ENCODE data around the gene PDE2A. TPM values are rescaled to one million over a fixed set of nuclear protein-coding genes. Genes with fewer than 3 reads are reported as not detected.

The PDE2A gene
- total RNA-seq, 4 donors from 2014 or later = 13.4 to 26.6 (median 21.9) TPM

GRCh38 chr11:72653649-72654048 lies 20.6 kb downstream of the PDE2A start:
- no peak overlapping the region for H3K27ac ChIP-seq
- H3K4me3 ChIP-seq = no peak overlapping the region
- no peaks in the 10 kb centered on the region for H3K9me3 ChIP-seq
- DNase-seq (no peak), ATAC-seq (no peak)
- no peaks in the 10 kb centered on the region for H3K4me1 ChIP-seq
- TF ChIP-seq CTCF (IDR thresholded peaks at IDR 0.05 in 4 of 5, conservative IDR thresholded peaks at IDR 0.05 in 1 of 5) (no peak), POLR2A (IDR thresholded peaks at IDR 0.05) (no peak)
- intact Hi-C loops (cut with DNase I; ENCODE audit: low total_unique reads) (no loop called here), in situ Hi-C loops (cut with MboI; ENCODE audit: low sequenced_read_pairs in 4 of 4) (loop anchor here in 1 of 4 donors (10.0 kb wide), 1 partner anchor 179 kb away; no protein-coding TSS in a partner anchor)
- no peaks in the 10 kb centered on the region for H3K36me3 ChIP-seq
- no peaks in the 10 kb centered on the region for H3K27me3 ChIP-seq

GRCh38 chr11:72652873-72653630 lies 21.2 kb downstream of the PDE2A start:
- Histone ChIP-seq H3K27ac (no peak overlapping the region), H3K27me3 (no peaks in the 10 kb centered on the region), H3K4me1 (no peaks in the 10 kb centered on the region), H3K36me3 (no peaks in the 10 kb centered on the region), H3K9me3 (no peaks in the 10 kb centered on the region), H3K4me3 (no peak overlapping the region)
- DNase-seq (no peak), ATAC-seq (no peak)
- intact Hi-C loops (cut with DNase I; ENCODE audit: low total_unique reads) = no loop called here
- TF ChIP-seq CTCF (IDR thresholded peaks at IDR 0.05 in 4 of 5, conservative IDR thresholded peaks at IDR 0.05 in 1 of 5) = no peak
- TF ChIP-seq POLR2A (IDR thresholded peaks at IDR 0.05) = no peak
- in situ Hi-C loops (cut with MboI; ENCODE audit: low sequenced_read_pairs in 4 of 4) = loop anchor here in 1 of 4 donors (10.0 kb wide), 1 partner anchor 178 kb away; no protein-coding TSS in a partner anchor

- H3K4me3 ChIP-seq = no peak overlapping the region
- H3K27me3 ChIP-seq = no peaks in the 10 kb centered on the region
- intact Hi-C loops (cut with DNase I; ENCODE audit: low total_unique reads) (no loop called here), in situ Hi-C loops (cut with MboI; ENCODE audit: low sequenced_read_pairs in 4 of 4) (loop anchor here in 1 of 4 donors (10.0 kb wide), 1 partner anchor 177 kb away; no protein-coding TSS in a partner anchor)
- ATAC-seq (no peak), DNase-seq (no peak)
- no peaks in the 10 kb centered on the region for H3K4me1 ChIP-seq
- no peak for TF ChIP-seq CTCF (IDR thresholded peaks at IDR 0.05 in 4 of 5, conservative IDR thresholded peaks at IDR 0.05 in 1 of 5)
- TF ChIP-seq POLR2A (IDR thresholded peaks at IDR 0.05) = no peak
- H3K27ac ChIP-seq = no peak overlapping the region
- H3K36me3 ChIP-seq = no peaks in the 10 kb centered on the region
- no peaks in the 10 kb centered on the region for H3K9me3 ChIP-seq
Observed at GRCh38 chr11:72652133-72652532, 22.1 kb downstream of the PDE2A start.

- in situ Hi-C loops (cut with MboI; ENCODE audit: low sequenced_read_pairs in 4 of 4) = loop anchor here (5.0 kb wide), 1 partner anchor 62 kb away; no protein-coding TSS in a partner anchor
- ATAC-seq = no peak
- no peaks in the 10 kb centered on the region for H3K4me1 ChIP-seq
- H3K36me3 ChIP-seq = no peaks in the 10 kb centered on the region
- H3K27ac ChIP-seq = no peak overlapping the region
- no peak for TF ChIP-seq CTCF (IDR thresholded peaks at IDR 0.05 in 4 of 5, conservative IDR thresholded peaks at IDR 0.05 in 1 of 5)
- no peak for TF ChIP-seq POLR2A (IDR thresholded peaks at IDR 0.05)
- DNase-seq = no peak
- intact Hi-C loops (cut with DNase I; ENCODE audit: low total_unique reads) = no loop called here
- no peak overlapping the region for H3K4me3 ChIP-seq
- no peaks in the 10 kb centered on the region for H3K27me3 ChIP-seq
- H3K9me3 ChIP-seq = no peaks in the 10 kb centered on the region
Observed at GRCh38 chr11:72649215-72649976, 24.8 kb downstream of the PDE2A start.

All from gastrocnemius medialis (tissue), 4 donors.